ENCODE measurements around the gene TDRD15. TPM values are rescaled to one million over a fixed set of nuclear protein-coding genes. Genes with fewer than 3 reads are reported as not detected.

Gene TDRD15
- total RNA-seq, 1 donor from 2014 or later, result 0.05 TPM

DNA sequence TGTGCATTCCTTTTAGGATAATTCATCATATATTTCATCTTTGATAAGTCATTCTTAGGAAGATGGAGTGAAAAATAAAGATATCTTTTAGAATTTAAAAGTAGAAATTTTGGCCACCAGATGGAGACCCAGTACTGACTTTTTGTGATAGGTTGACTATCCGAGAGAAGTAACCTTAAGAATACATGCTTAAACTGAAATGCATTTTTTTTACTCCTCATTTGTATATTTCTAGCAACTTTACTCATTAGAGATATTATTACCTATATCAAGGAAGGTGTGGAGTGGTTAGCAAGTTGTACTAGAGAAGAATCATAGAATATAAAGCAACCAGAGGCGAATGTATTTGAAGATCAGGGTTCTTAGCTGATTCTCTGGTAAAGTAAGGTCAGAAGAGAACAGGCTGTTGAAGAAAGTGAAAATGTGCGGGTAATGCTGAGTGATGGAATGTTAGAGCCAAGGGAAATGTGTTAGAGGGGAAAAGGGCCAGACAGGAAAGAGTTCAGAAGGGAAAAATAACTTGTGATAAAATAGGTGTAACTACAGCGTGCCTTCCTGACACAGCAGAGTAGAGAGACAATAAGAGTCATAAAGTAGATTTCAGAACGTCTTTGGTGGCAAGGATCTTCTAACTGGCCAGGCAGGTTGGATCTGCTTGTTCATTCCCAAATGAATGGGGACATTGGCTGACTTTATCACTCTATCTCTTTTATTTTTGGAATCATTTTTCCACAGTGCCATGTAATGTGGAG, 52.3 kb downstream of the TDRD15 start:
- peaks cover 16% of the 10 kb centered on the region for H3K4me1 Mint-ChIP-seq (ENCODE audit: unreplicated experiment)
- H3K27ac Mint-ChIP-seq (ENCODE audit: unreplicated experiment), result peak overlapping the region; percentile 87
- no peak for DNase-seq (ENCODE audit: low spot score)

DNA sequence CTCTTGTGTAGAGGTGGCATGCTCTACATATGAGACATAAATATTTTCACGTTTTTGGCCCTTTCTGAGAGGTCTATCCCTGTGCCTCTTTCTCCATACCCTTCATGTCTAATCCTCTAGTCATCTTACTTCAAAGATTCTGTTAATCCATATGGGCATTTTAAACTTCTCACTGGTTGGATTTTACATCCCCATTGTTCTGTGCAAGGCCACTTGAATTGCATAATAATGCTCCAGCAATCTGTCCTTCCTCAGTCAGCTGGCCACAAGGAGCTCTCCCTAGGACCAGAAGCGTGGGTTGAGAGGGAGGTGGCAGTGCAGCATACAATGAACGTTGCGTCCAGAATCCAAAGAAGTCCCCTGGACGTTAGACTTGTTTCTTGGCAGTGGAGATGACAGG, 58.2 kb downstream of the TDRD15 start:
- no peak overlapping the region for H3K27ac Mint-ChIP-seq (ENCODE audit: unreplicated experiment)
- no peaks in the 10 kb centered on the region for H3K9me3 Mint-ChIP-seq (ENCODE audit: unreplicated experiment)
- H3K36me3 Mint-ChIP-seq (ENCODE audit: low read depth, unreplicated experiment), result no peaks in the 10 kb centered on the region
- TF ChIP-seq, protein P1, sequence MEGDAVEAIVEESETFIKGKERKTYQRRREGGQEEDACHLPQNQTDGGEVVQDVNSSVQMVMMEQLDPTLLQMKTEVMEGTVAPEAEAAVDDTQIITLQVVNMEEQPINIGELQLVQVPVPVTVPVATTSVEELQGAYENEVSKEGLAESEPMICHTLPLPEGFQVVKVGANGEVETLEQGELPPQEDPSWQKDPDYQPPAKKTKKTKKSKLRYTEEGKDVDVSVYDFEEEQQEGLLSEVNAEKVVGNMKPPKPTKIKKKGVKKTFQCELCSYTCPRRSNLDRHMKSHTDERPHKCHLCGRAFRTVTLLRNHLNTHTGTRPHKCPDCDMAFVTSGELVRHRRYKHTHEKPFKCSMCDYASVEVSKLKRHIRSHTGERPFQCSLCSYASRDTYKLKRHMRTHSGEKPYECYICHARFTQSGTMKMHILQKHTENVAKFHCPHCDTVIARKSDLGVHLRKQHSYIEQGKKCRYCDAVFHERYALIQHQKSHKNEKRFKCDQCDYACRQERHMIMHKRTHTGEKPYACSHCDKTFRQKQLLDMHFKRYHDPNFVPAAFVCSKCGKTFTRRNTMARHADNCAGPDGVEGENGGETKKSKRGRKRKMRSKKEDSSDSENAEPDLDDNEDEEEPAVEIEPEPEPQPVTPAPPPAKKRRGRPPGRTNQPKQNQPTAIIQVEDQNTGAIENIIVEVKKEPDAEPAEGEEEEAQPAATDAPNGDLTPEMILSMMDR (IDR thresholded peaks at IDR 0.05; ENCODE audit: unreplicated experiment), result no peak
- no peak overlapping the region for H3K4me3 Mint-ChIP-seq (ENCODE audit: unreplicated experiment)
- H3K4me1 Mint-ChIP-seq (ENCODE audit: unreplicated experiment), result peaks cover 3% of the 10 kb centered on the region
- no peak for DNase-seq (ENCODE audit: low spot score)
- no peaks in the 10 kb centered on the region for H3K27me3 Mint-ChIP-seq (ENCODE audit: unreplicated experiment)

More for the DNA sequence above, 52.3 kb downstream of the TDRD15 start:
- H3K27me3 Mint-ChIP-seq (ENCODE audit: unreplicated experiment), result peaks cover 2% of the 10 kb centered on the region
- TF ChIP-seq, protein P1 (IDR thresholded peaks at IDR 0.05; ENCODE audit: unreplicated experiment), result peak; percentile 63
- no peak overlapping the region for H3K4me3 Mint-ChIP-seq (ENCODE audit: unreplicated experiment)
- no peaks in the 10 kb centered on the region for H3K9me3 Mint-ChIP-seq (ENCODE audit: unreplicated experiment)
- no peaks in the 10 kb centered on the region for H3K36me3 Mint-ChIP-seq (ENCODE audit: low read depth, unreplicated experiment)

DNA sequence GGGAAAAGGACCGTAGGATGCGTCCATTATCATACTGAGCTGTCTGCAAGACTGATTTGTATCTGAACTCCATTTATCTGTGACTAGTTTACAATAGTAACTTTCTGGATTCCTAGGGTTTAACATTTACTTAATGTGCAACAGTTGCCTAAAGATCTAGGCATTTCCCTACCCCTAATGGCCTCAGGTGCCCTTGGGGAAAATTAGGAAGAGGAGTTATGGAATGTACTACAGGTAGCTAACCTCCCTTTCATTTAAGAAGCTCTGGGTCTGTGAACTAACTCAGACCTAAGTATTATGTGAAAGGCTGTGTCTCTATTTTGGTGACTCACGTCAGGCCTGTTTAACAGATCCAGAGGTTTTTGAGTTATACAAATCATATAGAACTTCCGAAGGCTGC, 59.5 kb downstream of the TDRD15 start:
- TF ChIP-seq, protein P1 (IDR thresholded peaks at IDR 0.05; ENCODE audit: unreplicated experiment), result no peak
- Mint-ChIP-seq H3K4me1 (ENCODE audit: unreplicated experiment) (no peaks in the 10 kb centered on the region), H3K4me3 (ENCODE audit: unreplicated experiment) (no peak overlapping the region), H3K27me3 (ENCODE audit: unreplicated experiment) (no peaks in the 10 kb centered on the region), H3K9me3 (ENCODE audit: unreplicated experiment) (no peaks in the 10 kb centered on the region), H3K36me3 (ENCODE audit: low read depth, unreplicated experiment) (no peaks in the 10 kb centered on the region), H3K27ac (ENCODE audit: unreplicated experiment) (no peak overlapping the region)
- no peak for DNase-seq (ENCODE audit: low spot score)

DNA sequence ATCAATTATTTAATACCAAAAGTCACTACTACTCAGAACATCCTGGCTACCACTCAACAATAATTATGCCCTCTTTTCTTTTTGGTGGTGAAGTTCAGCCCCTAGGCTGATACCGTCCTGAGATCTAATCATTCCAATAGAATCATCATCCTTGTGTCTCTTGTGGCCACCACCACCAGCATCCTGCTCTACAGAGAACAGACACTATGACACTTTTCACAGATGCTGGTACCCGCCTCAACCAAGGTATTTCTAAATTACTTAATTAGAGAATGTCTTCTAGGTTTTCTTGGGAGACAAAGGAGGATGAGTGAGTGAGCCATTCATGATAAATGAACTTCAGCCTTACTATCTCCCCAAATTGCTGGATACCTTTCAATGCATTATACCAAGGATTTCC, 60.0 kb downstream of the TDRD15 start:
- TF ChIP-seq, protein P1 (IDR thresholded peaks at IDR 0.05; ENCODE audit: unreplicated experiment), result no peak
- H3K4me3 Mint-ChIP-seq (ENCODE audit: unreplicated experiment), result no peak overlapping the region
- H3K36me3 Mint-ChIP-seq (ENCODE audit: low read depth, unreplicated experiment), result no peaks in the 10 kb centered on the region
- H3K9me3 Mint-ChIP-seq (ENCODE audit: unreplicated experiment), result no peaks in the 10 kb centered on the region
- no peak for DNase-seq (ENCODE audit: low spot score)
- H3K27me3 Mint-ChIP-seq (ENCODE audit: unreplicated experiment), result no peaks in the 10 kb centered on the region
- H3K27ac Mint-ChIP-seq (ENCODE audit: unreplicated experiment), result no peak overlapping the region
- H3K4me1 Mint-ChIP-seq (ENCODE audit: unreplicated experiment), result no peaks in the 10 kb centered on the region

DNA sequence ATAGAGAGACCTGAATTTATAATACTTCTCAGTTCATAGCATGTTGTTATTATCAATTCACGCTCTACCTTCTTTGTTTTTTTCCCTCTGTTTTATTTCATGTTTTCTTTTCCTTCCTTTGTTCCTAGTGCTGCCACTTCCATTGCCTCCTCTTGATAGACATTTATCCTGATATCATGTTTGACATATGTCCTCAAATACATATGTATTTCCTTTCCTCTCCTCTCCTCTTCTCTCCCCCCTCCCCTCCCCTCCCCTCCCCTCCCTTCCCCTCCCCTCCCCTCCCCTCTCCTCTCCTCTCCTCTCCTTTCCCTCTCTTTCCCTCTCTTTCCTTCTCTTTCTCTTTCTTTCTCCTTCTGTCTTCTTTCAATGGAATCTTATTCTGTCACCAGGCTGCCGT, 67.8 kb downstream of the TDRD15 start:
- Mint-ChIP-seq H3K4me1 (ENCODE audit: unreplicated experiment) (peaks cover 30% of the 10 kb centered on the region), H3K36me3 (ENCODE audit: low read depth, unreplicated experiment) (no peaks in the 10 kb centered on the region), H3K4me3 (ENCODE audit: unreplicated experiment) (peak overlapping the region; percentile 92), H3K9me3 (ENCODE audit: unreplicated experiment) (no peaks in the 10 kb centered on the region), H3K27me3 (ENCODE audit: unreplicated experiment) (no peaks in the 10 kb centered on the region), H3K27ac (ENCODE audit: unreplicated experiment) (peak overlapping the region; percentile 88)
- no peak for DNase-seq (ENCODE audit: low spot score)
- TF ChIP-seq, protein P1 (IDR thresholded peaks at IDR 0.05; ENCODE audit: unreplicated experiment), result no peak

Data from endothelial cell (in vitro differentiated cells).